HCT116 (cell line): ENCODE measurements around the gene PHOSPHO2. TPM values are rescaled to one million over a fixed set of nuclear protein-coding genes. Genes with fewer than 3 reads are reported as not detected.

Experiments
- ATAC-seq: fragments of 200-7000 bp; cut with Tn5 transposase; 2 replicates; pipeline ENCODE4 v1.9.1; 2020; ENCODE audit warnings: mild to moderate bottlenecking, moderate library complexity
- BruUV-seq: library from RNA; stranded (reverse); fragments of 400-500 nt; replicated peaks from 2 replicates; lab custom pipeline; 2021; lab: Mats Ljungman, UMichigan
- CTCF ChIA-PET: fragments of 300-600 bp; sonication (Branson Sonifier 250); formaldehyde crosslinking; loops from one replicate; lab custom pipeline; 2021; ENCODE audit warnings: antibody characterized with exemption; lab: Charles Lee
- POLR2A ChIA-PET: fragments of 300-600, 350-600 bp; sonication (Branson Sonifier 250); formaldehyde crosslinking; loops from one replicate; lab custom pipeline; 2021; ENCODE audit warnings: antibody characterized with exemption; lab: Charles Lee
- RAD21 ChIA-PET, 2 experiments: fragments of 300-600 bp; sonication (Branson Sonifier 250); formaldehyde crosslinking; loops; one replicate each; lab custom pipeline; 2023; ENCODE audit warnings: low total read pairs in 2 of 2; ENCODE audit not compliant: uncharacterized antibody in 2 of 2, unreplicated experiment in 2 of 2, low non-redundant PET in 1 of 2; lab: Charles Lee
- DNase-seq: peaks from one replicate; pipeline ENCODE4 v3.0.0-alpha.2; 2010; ENCODE audit warnings: low read depth, low spot score
- H2AFZ ChIP-seq: fragments of 200-600 bp; shearing (Covaris generic), sonication (generic); 2 replicates; pipeline ENCODE4 v1.6.1; 2017; ENCODE audit warnings: low read depth, mixed run types, mixed read lengths, antibody characterized with exemption, low read length; ENCODE audit not compliant: poor library complexity, severe bottlenecking
- H3K27ac ChIP-seq: 2 replicates; pipeline ENCODE4 v1.5.1; 2012; ENCODE audit warnings: low read depth, low read length
- H3K27me3 ChIP-seq: fragments of 200-600 bp; sonication (generic); 2 replicates; pipeline ENCODE4 v1.6.1; 2016; ENCODE audit warnings: mixed run types, low read length, mixed read lengths; ENCODE audit not compliant: insufficient read depth
- H3K36me3 ChIP-seq, 2 experiments: fragments of 200-500 bp in 1 of 2; fragments of 200-600 bp in 1 of 2; sonication (Bioruptor generic) in 1 of 2; sonication (generic) in 1 of 2; 2 replicates each; pipeline versions ENCODE4 v1.5.1 to v1.6.1; 2014 to 2016; ENCODE audit warnings: low read length in 2 of 2, inconsistent platforms in 1 of 2, mixed read lengths in 1 of 2, mixed run types in 1 of 2; ENCODE audit not compliant: insufficient read depth in 2 of 2, control insufficient read depth in 1 of 2
- H3K4me1 ChIP-seq, 2 experiments: fragments of 200-600 bp in 1 of 2; sonication (generic) in 1 of 2; 2 replicates each; pipeline versions ENCODE4 v1.5.1 to v1.6.1; 2012 to 2017; ENCODE audit warnings: low read length in 2 of 2, inconsistent platforms in 1 of 2, mild to moderate bottlenecking in 1 of 2, mixed read lengths in 1 of 2, mixed run types in 1 of 2, moderate library complexity in 1 of 2; ENCODE audit not compliant: insufficient read depth in 2 of 2, control insufficient read depth in 1 of 2
- H3K4me2 ChIP-seq: fragments of 200-600 bp; sonication (generic); 2 replicates; pipeline ENCODE4 v1.6.1; 2017; ENCODE audit warnings: mixed run types, low read length, mixed read lengths
- H3K4me3 ChIP-seq, 2 experiments: fragments of 200-600 bp in 1 of 2; sonication (generic) in 1 of 2; replicated peaks in 1 of 2; 2 replicates each; pipeline ENCODE4 v1.5.1; 2011 to 2016; ENCODE audit warnings: low read length in 2 of 2, control low read depth in 1 of 2, low read depth in 1 of 2, mild to moderate bottlenecking in 1 of 2, mixed read lengths in 1 of 2, mixed run types in 1 of 2
- H3K79me2 ChIP-seq: fragments of 200-600 bp; sonication (generic); 2 replicates; pipeline ENCODE4 v1.6.1; 2017; ENCODE audit warnings: mild to moderate bottlenecking, mixed run types, low read length, moderate library complexity, mixed read lengths; ENCODE audit not compliant: insufficient read depth
- H3K9ac ChIP-seq: fragments of 200-600 bp; sonication (generic); 2 replicates; pipeline ENCODE4 v1.6.1; 2016; ENCODE audit warnings: low read length, mixed read lengths
- H3K9me2 ChIP-seq: fragments of 200-600 bp; sonication (generic), shearing (Covaris generic); 2 replicates; pipeline ENCODE4 v1.6.1; 2017; ENCODE audit warnings: mixed run types, mild to moderate bottlenecking, moderate library complexity; ENCODE audit not compliant: insufficient read depth
- H3K9me3 ChIP-seq, 2 experiments: fragments of 200-500 bp in 1 of 2; fragments of 200-600 bp in 1 of 2; sonication (Bioruptor generic) in 1 of 2; sonication (generic) in 1 of 2; 2 replicates each; pipeline ENCODE4 v1.6.1; 2014 to 2017; ENCODE audit warnings: low read length in 2 of 2, mixed read lengths in 2 of 2, inconsistent platforms in 1 of 2, low read depth in 1 of 2, mild to moderate bottlenecking in 1 of 2, mixed run types in 1 of 2, moderate library complexity in 1 of 2; ENCODE audit not compliant: control insufficient read depth in 1 of 2, insufficient read depth in 1 of 2
- H4K20me1 ChIP-seq: fragments of 200-600 bp; sonication (generic), shearing (Covaris generic); 2 replicates; pipeline ENCODE4 v1.6.1; 2017; ENCODE audit warnings: mixed run types, mild to moderate bottlenecking, moderate library complexity; ENCODE audit not compliant: insufficient read depth
- CBX3 ChIP-seq: IDR thresholded peaks from 2 replicates; pipeline ENCODE4 v1.6.1; 2012; ENCODE audit warnings: low read depth
- CTCF ChIP-seq, 3 experiments: fragments of 200-600 bp in 1 of 3; sonication (generic) in 1 of 3; IDR thresholded peaks in 2 of 3; conservative IDR thresholded peaks in 1 of 3; 2 replicates each; pipeline ENCODE4 v1.5.1; 2012 to 2017; ENCODE audit warnings: low read depth in 2 of 3, low read length in 2 of 3, antibody characterized with exemption in 1 of 3, borderline replicate concordance in 1 of 3, control low read depth in 1 of 3, mild to moderate bottlenecking in 1 of 3, mixed read lengths in 1 of 3, mixed run types in 1 of 3, moderate library complexity in 1 of 3; ENCODE audit not compliant: insufficient read depth in 1 of 3
- FOSL1 ChIP-seq: IDR thresholded peaks from 2 replicates; pipeline ENCODE4 v1.6.1; 2012; ENCODE audit warnings: low read depth
- JUND ChIP-seq: IDR thresholded peaks from 2 replicates; pipeline ENCODE4 v1.6.1; 2012
- MAX ChIP-seq: IDR thresholded peaks from 2 replicates; pipeline ENCODE4 v1.6.1; 2012
- POLR2A ChIP-seq: IDR thresholded peaks from 2 replicates; pipeline ENCODE4 v1.7.0; 2011; ENCODE audit warnings: borderline replicate concordance; ENCODE audit not compliant: insufficient read depth, insufficient read length; ENCODE audit errors: extremely low read depth
- POLR2AphosphoS5 ChIP-seq: IDR thresholded peaks from 2 replicates; pipeline ENCODE4 v1.6.1; 2011; ENCODE audit warnings: mild to moderate bottlenecking, low read depth, low read length, moderate library complexity
- SIN3A ChIP-seq: IDR thresholded peaks from 2 replicates; pipeline ENCODE4 v1.6.1; 2012; ENCODE audit warnings: low read depth
- SP1 ChIP-seq: IDR thresholded peaks from 2 replicates; pipeline ENCODE4 v1.6.1; 2012; ENCODE audit warnings: low read depth
- TCF7L2 ChIP-seq: IDR thresholded peaks from 2 replicates; pipeline ENCODE4 v1.7.0; 2011; ENCODE audit warnings: borderline replicate concordance, inconsistent platforms; ENCODE audit not compliant: insufficient read depth, insufficient read length; ENCODE audit errors: extremely low read depth
- ZFX ChIP-seq: fragments of 450-650 bp; IDR thresholded peaks from 2 replicates; pipeline ENCODE4 v1.6.1; 2017
- ZNF274 ChIP-seq: fragments of 200-500 bp; sonication (Bioruptor generic); IDR thresholded peaks from 2 replicates; pipeline ENCODE4 v1.6.1; 2014; ENCODE audit warnings: mild to moderate bottlenecking, low read depth, low read length, inconsistent platforms
- intact Hi-C: fragments of 100-400 bp; cut with micrococcal nuclease; formaldehyde crosslinking; loops from 2 replicates; pipeline ENCODE4 v1.10.0; 2022
- total RNA-seq: library from RNA; stranded (reverse); gene quantifications from one replicate; pipeline ENCODE4 v1.2.1, GENCODE V29; 2021; ENCODE audit not compliant: unreplicated experiment
- TF ChIP-seq, protein P1 (sequence below): IDR thresholded peaks from 2 replicates; pipeline ENCODE4 v1.6.1; 2011; ENCODE audit warnings: mild to moderate bottlenecking, low read length, moderate library complexity; ENCODE audit not compliant: insufficient replicate concordance; ENCODE audit errors: extremely low read depth
- TF ChIP-seq, protein P2 (sequence below): IDR thresholded peaks from 2 replicates; pipeline ENCODE4 v1.6.1; 2012

PHOSPHO2 gene
- total RNA-seq, 1 experiment from 2014 or later = 2.8 TPM

DNA sequence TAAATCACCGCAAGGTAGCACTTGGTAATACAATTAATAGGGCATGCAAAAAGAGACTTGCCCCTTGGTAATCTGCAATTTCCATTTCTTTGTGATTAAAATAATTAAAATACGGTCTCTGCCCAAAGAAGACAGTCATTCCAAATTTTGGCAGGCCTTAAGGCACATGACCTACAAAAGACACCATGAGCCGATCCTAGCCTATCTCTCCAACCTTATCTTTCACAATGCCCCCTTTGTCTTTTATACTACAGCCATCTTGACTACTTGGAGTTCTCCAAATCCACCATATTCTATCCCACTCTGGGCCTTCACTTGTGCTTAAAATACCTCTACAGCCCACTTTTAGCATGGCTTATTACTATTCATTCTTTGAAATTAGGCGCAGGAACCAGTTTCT, 23.3 kb upstream of the PHOSPHO2 start:
- CTCF ChIA-PET = no interaction called here
- no TSS peak for BruUV-seq

More for the DNA sequence above, 23.3 kb upstream of the PHOSPHO2 start:
- no peaks in the 10 kb centered on the region for H3K27me3 ChIP-seq
- POLR2A ChIA-PET = no interaction called here
- H3K4me1 ChIP-seq = no peaks in the 10 kb centered on the region
- no peaks in the 10 kb centered on the region for H3K36me3 ChIP-seq
- H3K27ac ChIP-seq = no peak overlapping the region
- intact Hi-C loops = no loop called here
- DNase-seq = no peak
- H3K9ac ChIP-seq = no peak overlapping the region
- no peaks in the 10 kb centered on the region for H3K79me2 ChIP-seq
- H3K4me2 ChIP-seq = no peak overlapping the region
- no peak overlapping the region for H3K4me3 ChIP-seq
- RAD21 ChIA-PET = no interaction called here
- H3K9me3 ChIP-seq = no peaks in the 10 kb centered on the region
- no peak overlapping the region for H2AFZ ChIP-seq
- ATAC-seq = no peak
- H4K20me1 ChIP-seq = no peaks in the 10 kb centered on the region
- TF ChIP-seq POLR2AphosphoS5 (no peak), SP1 (no peak), ZFX (no peak), CBX3 (no peak), POLR2A (no peak), FOSL1 (no peak), ZNF274 (no peak), SIN3A (no peak), MAX (no peak), JUND (no peak), TCF7L2 (no peak), CTCF (IDR thresholded peaks at IDR 0.05 in 2 of 3, conservative IDR thresholded peaks at IDR 0.05 in 1 of 3; ENCODE audit: borderline replicate concordance in 1 of 3, insufficient read depth in 1 of 3, low read depth in 2 of 3, low read length in 2 of 3) (no peak)
- TF ChIP-seq, protein P1, sequence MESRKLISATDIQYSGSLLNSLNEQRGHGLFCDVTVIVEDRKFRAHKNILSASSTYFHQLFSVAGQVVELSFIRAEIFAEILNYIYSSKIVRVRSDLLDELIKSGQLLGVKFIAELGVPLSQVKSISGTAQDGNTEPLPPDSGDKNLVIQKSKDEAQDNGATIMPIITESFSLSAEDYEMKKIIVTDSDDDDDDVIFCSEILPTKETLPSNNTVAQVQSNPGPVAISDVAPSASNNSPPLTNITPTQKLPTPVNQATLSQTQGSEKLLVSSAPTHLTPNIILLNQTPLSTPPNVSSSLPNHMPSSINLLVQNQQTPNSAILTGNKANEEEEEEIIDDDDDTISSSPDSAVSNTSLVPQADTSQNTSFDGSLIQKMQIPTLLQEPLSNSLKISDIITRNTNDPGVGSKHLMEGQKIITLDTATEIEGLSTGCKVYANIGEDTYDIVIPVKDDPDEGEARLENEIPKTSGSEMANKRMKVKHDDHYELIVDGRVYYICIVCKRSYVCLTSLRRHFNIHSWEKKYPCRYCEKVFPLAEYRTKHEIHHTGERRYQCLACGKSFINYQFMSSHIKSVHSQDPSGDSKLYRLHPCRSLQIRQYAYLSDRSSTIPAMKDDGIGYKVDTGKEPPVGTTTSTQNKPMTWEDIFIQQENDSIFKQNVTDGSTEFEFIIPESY = no peak
- TF ChIP-seq, protein P2, sequence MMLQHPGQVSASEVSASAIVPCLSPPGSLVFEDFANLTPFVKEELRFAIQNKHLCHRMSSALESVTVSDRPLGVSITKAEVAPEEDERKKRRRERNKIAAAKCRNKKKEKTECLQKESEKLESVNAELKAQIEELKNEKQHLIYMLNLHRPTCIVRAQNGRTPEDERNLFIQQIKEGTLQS = no peak
- no peaks in the 10 kb centered on the region for H3K9me2 ChIP-seq
